ENCODE data around the gene TMEM121.

The TMEM121 gene

DNA sequence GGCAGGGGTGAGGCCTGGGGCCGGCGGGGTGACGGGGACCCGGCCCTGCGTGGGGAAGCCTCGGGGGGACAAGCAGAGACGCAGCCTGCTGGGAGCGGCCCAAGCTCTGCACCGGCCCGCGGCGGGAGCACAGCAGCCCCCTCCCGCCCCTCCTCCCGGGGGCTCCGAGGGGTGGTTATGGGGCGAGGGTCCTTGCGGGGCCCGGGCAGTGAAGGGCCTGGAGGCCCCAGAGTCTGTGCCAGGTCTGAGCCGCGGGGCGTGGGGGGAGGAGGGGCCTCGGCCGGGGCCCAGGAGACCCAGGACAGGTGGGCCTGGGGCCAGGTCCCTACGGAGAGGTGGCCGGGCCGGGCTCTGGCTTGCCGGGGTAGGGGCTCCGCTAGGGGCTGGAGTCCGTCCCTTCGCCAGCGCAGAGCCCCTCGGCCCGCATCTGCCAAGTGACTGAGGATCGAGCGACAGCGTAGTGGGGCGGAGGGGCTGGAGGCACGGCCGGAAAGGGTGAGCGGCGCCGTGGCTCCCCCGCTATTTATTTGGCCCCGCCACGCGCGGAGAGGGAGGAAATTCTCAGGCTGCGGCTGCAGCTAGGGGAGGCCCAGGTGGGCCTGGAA lies 495 bp downstream of the TMEM121 start:
- Histone ChIP-seq H3K4me1 (ENCODE audit: control insufficient read depth, low read length) (peaks cover 37% of the 10 kb centered on the region), H3K9me2 (replicated peaks; ENCODE audit: control insufficient read depth, low read length) (no peaks in the 10 kb centered on the region), H4K20me1 (ENCODE audit: control insufficient read depth, insufficient read depth, low read depth, low read length) (no peaks in the 10 kb centered on the region), H3K4me3 (ENCODE audit: low read length) (peak overlapping the region; percentile 63), H3K27ac (ENCODE audit: low read depth, low read length) (no peak overlapping the region), H3K27me3 (ENCODE audit: control insufficient read depth, low read length) (peaks cover 49% of the 10 kb centered on the region), H3K79me2 (ENCODE audit: control insufficient read depth, low read length) (no peaks in the 10 kb centered on the region), H3F3A (ENCODE audit: control insufficient read depth, insufficient read depth) (peaks cover 6% of the 10 kb centered on the region; the same call in 1 of the 2 replicates), H3K36me3 (ENCODE audit: control insufficient read depth, low read length) (no peaks in the 10 kb centered on the region), H3K4me2 (ENCODE audit: low read length) (peak overlapping the region; percentile 85), H3K9me3 (ENCODE audit: control insufficient read depth, insufficient read depth, low read length) (no peaks in the 10 kb centered on the region)
- TF ChIP-seq, protein P1, sequence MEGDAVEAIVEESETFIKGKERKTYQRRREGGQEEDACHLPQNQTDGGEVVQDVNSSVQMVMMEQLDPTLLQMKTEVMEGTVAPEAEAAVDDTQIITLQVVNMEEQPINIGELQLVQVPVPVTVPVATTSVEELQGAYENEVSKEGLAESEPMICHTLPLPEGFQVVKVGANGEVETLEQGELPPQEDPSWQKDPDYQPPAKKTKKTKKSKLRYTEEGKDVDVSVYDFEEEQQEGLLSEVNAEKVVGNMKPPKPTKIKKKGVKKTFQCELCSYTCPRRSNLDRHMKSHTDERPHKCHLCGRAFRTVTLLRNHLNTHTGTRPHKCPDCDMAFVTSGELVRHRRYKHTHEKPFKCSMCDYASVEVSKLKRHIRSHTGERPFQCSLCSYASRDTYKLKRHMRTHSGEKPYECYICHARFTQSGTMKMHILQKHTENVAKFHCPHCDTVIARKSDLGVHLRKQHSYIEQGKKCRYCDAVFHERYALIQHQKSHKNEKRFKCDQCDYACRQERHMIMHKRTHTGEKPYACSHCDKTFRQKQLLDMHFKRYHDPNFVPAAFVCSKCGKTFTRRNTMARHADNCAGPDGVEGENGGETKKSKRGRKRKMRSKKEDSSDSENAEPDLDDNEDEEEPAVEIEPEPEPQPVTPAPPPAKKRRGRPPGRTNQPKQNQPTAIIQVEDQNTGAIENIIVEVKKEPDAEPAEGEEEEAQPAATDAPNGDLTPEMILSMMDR (IDR thresholded peaks at IDR 0.05; ENCODE audit: low read depth, low read length, poor library complexity, severe bottlenecking) = no peak
- no peak; the same call in 1 of the 2 replicates for TF ChIP-seq EZH2phosphoT487 (IDR thresholded peaks at IDR 0.05; ENCODE audit: borderline replicate concordance, low read length)

DNA sequence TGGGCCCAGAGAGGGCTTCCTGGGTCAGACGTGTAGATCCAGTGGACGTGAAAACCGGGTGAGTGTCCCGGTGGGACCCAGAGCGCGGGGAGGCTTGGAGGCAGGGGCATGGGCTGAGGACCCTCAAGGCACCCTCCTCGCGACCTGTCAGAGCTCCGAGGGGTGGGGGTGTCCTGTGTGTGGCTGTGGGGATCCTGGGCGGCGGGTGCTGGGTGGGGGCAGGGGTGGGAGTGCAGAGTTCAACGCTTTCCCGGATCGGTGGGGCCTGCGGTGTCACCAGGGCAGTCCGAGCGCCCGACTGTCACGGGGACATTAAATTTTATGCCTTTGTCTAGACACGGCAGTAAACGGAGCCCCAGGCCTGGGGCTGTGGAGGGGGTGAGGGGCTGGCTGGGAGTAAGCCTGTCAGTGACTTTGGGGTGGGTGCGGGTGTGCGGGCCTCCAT lies 1.0 kb downstream of the TMEM121 start:
- peaks cover 6% of the 10 kb centered on the region; the same call in 1 of the 2 replicates for H3F3A ChIP-seq (ENCODE audit: control insufficient read depth, insufficient read depth)
- peak overlapping the region; percentile 85 for H3K4me2 ChIP-seq (ENCODE audit: low read length)
- H3K4me1 ChIP-seq (ENCODE audit: control insufficient read depth, low read length) = peaks cover 39% of the 10 kb centered on the region
- no peaks in the 10 kb centered on the region for H4K20me1 ChIP-seq (ENCODE audit: control insufficient read depth, insufficient read depth, low read depth, low read length)
- H3K79me2 ChIP-seq (ENCODE audit: control insufficient read depth, low read length) = no peaks in the 10 kb centered on the region
- H3K9me3 ChIP-seq (ENCODE audit: control insufficient read depth, insufficient read depth, low read length) = no peaks in the 10 kb centered on the region
- H3K27me3 ChIP-seq (ENCODE audit: control insufficient read depth, low read length) = peaks cover 49% of the 10 kb centered on the region
- TF ChIP-seq, protein P1 (IDR thresholded peaks at IDR 0.05; ENCODE audit: low read depth, low read length, poor library complexity, severe bottlenecking) = no peak
- no peak for TF ChIP-seq EZH2phosphoT487 (IDR thresholded peaks at IDR 0.05; ENCODE audit: borderline replicate concordance, low read length)
- peak overlapping the region; percentile 70 for H3K4me3 ChIP-seq (ENCODE audit: low read length)
- no peaks in the 10 kb centered on the region for H3K9me2 ChIP-seq (replicated peaks; ENCODE audit: control insufficient read depth, low read length)
- no peaks in the 10 kb centered on the region for H3K36me3 ChIP-seq (ENCODE audit: control insufficient read depth, low read length)
- H3K27ac ChIP-seq (ENCODE audit: low read depth, low read length) = no peak overlapping the region

DNA sequence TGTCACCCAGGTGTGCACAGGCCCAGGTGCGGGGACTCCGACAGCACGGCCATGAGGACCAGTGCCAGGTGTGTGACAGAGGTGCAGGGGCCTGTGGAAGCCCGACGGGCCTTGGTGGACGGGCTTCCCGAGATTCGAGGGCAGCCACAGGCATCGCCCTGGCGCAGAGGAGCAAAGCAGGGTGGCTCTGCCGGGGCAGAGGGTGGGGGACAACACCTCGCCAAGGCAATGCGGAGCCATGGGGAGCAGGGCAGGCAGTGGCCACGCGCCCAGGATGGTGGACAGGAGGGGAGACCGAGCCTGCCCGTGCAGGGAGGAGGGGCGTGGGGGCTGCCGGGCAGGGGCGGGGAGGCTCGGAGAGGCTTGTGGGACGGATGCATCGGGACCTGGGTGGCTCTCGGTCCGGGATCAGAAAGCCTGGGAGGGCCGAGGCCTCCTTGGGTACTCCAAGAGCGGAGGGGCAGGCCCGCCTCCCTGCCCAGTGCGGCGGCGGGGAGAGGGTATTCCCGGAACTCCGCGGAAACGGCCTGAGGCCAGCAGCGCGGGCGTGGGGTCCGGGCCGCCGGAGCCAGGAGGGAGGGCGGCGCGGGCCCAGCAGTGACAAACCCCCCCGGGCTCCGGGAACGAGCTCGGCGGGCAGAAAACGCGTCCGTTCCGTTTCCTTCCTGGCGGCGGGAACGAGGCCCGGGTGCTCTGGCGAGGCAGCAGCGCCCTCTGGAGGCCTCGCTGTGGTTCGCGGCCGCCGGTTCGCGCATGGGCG lies 1.6 kb downstream of the TMEM121 start:
- TF ChIP-seq, protein P1 (IDR thresholded peaks at IDR 0.05; ENCODE audit: low read depth, low read length, poor library complexity, severe bottlenecking) = peak; percentile 71
- no peak for TF ChIP-seq EZH2phosphoT487 (IDR thresholded peaks at IDR 0.05; ENCODE audit: borderline replicate concordance, low read length)
- peaks cover 45% of the 10 kb centered on the region for H3K4me1 ChIP-seq (ENCODE audit: control insufficient read depth, low read length)
- peaks cover 50% of the 10 kb centered on the region for H3K27me3 ChIP-seq (ENCODE audit: control insufficient read depth, low read length)
- no peaks in the 10 kb centered on the region for H3K79me2 ChIP-seq (ENCODE audit: control insufficient read depth, low read length)
- no peaks in the 10 kb centered on the region for H3K36me3 ChIP-seq (ENCODE audit: control insufficient read depth, low read length)
- H3K27ac ChIP-seq (ENCODE audit: low read depth, low read length) = no peak overlapping the region
- H4K20me1 ChIP-seq (ENCODE audit: control insufficient read depth, insufficient read depth, low read depth, low read length) = no peaks in the 10 kb centered on the region
- peaks cover 6% of the 10 kb centered on the region; the same call in 1 of the 2 replicates for H3F3A ChIP-seq (ENCODE audit: control insufficient read depth, insufficient read depth)
- peak overlapping the region; percentile 85 for H3K4me2 ChIP-seq (ENCODE audit: low read length)
- H3K9me3 ChIP-seq (ENCODE audit: control insufficient read depth, insufficient read depth, low read length) = no peaks in the 10 kb centered on the region
- H3K9me2 ChIP-seq (replicated peaks; ENCODE audit: control insufficient read depth, low read length) = no peaks in the 10 kb centered on the region
- peak overlapping the region; percentile 70 for H3K4me3 ChIP-seq (ENCODE audit: low read length)
